NCI-H146 treated with DMSO at 0.1 percent for 48 hours (cell line): ENCODE results near the gene FCRL3.

ENCODE experiments used
- DNase-seq: peaks from one replicate; lab custom pipeline; 2025; ENCODE audit not compliant: unreplicated experiment; lab: John Stamatoyannopoulos, UW

FCRL3 gene

DNA sequence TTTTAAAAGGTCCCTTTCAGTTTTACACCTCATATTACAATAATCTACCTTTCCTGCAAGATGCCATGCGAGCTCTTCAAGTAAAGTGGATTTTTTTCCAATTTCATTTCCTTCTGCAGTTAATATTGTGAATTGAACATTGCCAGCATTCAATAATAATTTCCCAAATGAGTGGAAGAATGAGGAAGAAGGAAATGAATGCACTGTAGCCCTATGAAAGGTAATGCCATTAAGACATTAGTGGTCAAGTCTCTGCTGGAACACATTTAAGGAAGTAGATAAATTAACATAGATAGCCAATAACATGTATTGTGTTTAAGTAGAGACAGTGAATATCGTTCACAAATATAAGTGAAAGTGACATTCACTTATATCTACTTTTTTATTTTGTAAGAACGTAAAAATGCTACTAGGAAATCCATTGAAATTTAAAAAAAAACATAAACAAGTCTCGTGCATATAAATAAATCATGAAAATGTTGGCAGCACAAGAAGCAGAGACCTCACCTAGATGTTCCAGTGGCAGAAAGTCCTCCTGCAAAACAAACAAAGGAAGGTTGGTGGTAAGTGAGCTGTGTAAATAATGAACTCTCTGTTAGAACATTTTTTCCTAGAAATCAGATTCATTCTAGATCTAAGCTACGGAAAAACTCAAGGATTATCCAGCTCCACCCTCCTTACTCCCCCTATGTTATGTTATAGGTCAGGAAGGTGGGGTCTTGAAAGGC lies 17.7 kb downstream of the FCRL3 start:
- no peak for DNase-seq

DNA sequence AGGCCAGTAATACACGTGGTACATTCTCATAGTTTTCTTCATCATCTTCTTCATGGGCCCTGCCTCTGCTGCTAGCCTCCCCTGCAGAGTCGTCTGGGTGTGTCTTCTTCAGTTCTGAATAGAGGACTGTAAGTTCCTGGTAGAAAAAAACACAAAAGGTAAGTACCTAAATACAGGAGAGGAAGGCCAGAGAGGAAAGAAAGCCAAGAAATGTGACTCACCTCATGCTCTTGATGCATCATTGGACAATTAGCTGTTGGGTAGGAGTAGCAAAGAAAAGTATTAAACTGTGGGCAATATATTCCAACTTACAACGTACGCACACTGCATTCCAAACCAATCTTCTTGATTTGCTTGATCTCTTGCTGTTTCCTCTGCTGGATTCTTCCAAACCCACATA lies 21.8 kb downstream of the FCRL3 start:
- DNase-seq = no peak

DNA sequence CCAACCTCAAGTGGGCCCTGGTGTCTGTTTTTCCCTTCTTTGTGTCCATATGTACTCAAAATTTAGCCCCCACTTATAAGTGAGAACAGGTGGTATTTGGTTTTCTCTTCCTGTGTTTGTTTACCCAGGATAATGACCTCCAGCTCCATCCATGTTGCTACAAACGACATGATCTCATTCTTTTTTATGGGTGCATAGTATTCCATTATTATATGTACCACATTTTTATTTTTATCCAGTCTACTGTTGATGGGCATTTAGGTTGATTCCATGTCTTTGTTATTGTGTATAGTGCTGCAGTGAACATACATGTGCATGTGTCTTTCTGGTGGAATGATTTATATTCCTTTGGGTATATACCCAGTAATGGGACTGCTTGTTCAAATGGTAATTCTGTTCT lies 27.6 kb downstream of the FCRL3 start:
- DNase-seq = no peak

DNA sequence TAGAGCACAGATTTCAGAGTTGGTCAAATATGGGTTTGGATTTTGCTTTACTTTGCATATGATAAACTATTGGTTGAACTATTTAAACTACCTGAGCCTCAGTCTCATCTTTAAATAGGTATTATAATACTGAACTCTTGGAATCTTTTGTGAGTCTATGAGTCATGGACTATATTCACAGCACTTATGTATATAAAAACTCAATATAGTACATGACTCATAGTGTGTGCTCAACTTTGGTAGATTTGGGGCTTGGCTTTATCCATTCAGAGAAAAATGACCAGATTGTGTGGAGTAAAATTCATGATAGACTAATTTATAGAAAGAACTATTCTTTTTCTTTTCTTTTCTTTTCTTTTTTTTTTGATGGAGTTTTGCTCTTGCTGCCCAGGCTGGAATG lies 28.7 kb downstream of the FCRL3 start:
- DNase-seq = no peak

DNA sequence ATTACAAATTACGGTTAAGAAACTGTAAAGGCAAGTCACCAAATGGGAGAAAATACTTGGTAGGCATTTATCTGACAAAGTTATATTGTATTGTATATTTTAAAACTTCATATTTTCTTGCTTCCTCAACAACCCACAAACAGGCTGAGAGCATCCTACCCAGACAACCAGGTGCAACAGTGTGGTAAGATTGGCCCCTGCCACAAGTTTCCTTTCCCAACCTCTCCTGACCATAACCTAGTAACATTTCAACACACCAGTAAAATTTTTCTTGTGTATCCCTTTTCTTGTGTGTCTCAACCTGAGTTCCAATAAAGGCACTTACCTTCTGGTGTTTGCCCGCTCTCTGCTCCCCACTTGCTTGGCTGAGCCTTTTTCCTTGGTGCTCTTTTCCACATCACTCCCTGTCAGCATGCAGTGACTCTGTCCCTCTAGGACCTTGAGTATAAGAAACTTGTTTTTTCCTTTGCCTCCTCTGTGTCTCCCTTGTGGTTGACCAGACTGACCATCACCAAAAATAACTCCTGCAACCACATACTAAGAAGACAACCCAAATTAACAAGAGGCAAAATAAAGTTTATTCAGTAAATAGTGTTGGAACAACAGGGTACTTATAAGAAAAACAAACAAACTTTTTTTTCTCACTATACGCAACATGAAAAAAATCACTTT lies 40.9 kb downstream of the FCRL3 start:
- DNase-seq = no peak

DNA sequence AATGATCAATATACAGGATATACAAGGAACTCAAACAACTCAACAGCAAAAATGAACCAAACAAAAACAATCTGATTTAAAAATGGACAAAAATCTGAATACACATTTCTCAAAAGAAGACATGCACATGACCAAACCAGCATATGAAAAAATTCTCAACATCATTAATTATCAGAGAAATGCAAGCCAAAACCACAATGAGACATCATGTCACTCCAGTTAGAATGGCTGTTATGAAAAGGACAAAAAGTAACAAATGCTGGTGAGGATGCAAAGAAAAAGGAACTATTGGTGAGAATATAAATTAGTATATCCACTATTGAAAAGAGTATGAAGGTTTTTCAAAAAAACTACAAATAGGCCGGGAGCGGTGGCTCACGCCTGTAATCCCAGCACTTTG lies 42.0 kb downstream of the FCRL3 start:
- DNase-seq = no peak

DNA sequence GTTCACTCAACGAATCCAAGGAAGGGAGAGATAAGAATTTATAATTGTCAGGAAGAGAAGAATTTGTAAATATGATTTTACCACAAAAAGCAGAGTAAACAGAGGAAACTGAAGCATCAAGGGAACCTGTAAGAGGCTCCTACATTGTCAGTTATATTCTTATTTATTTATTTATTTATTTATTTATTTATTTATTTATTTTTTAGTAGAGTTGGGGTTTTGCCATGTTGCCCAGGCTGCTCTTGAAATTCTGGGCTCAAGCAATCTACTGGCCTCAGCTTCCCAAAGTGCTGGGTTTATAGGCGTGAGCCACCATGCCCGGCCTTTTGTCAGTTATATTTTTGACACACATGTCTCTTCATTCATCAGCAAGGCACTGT lies 47.1 kb downstream of the FCRL3 start:
- DNase-seq = no peak

DNA sequence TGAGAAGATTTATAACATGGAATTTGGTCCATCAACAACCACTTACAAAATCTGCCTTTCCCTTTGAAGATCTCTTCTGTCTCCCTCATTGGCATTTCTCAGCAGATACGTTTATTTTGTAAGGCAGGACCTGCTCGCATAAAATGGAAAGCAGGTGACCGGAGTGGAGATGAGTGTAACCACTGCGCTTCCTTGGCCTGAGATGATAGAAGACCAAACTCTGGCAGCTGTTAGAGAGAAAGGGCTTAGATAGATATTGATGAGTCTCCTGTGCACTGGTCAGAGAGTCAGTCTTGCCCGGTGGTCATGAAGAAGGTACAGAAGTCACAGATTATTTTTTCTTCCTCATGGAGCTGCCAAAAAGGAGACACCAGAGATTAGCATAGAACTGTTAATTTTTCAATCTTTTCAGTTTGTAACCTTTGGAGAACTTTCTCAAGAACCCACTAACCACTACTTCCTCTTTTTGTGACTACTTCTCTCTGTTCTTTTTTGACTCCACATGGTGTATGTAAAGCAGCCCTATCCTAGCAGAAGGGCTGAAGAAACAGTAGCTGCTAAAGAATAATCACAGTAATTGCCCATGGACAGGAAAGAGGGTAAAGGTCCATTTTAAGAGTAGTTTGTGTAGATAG lies 47.6 kb downstream of the FCRL3 start:
- no peak for DNase-seq

DNA sequence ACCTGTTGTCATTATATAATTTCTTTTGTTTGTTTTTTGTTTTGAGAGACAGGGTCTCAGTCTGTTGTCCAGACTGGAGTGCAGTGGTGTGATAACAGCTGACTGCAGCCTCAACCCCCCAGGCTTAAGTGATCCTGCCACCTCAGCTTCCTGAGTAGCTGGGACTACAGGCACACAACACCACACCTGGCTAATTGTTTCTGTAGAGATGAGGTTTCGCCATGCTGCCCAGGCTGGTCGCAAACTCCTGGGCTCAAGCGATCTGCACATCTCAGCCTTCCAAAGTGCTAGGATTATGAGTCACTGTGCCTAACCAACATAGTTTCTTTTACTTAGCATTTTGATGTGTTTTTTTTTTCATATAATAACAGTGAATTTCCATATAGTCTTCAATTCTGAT lies 52.3 kb downstream of the FCRL3 start:
- DNase-seq = no peak

DNA sequence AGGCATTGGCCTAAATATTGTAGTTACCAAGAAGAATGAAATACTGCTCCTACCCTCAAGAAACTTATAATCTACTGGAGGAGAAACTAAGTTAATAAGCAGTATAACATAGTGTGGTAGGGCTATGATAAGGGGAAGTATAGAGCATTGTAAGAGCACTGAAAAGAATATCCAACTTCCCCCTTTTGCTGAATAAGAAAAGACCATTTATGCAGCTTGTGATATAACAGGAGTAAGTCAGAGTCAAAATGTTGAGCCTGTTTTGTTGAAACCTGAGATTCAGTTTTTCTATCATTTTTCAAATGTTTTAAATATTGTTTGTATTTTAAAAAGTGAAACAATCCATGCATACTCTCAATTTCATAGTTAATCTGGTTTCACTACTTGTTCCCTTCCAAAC lies 54.4 kb downstream of the FCRL3 start:
- no peak for DNase-seq

DNA sequence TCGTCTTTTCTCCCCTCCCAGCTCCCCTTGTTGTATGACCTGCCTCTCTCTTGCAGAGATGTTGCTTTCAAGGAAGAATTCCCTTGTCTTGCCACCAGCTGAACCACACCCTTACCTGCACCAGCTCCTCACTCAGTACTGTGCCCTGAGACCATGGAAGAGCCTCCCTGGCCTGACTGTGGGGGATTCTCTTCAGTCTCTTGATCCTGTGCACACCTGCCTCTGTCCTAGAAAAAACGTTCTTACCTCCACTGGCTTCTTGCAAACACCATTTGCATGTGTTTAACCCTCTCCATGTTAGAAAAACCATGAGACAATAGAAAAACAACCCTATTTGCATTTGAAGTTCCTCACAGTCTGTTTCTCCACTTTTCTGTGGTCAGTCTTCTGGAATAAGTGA lies 59.4 kb downstream of the FCRL3 start:
- no peak for DNase-seq

DNA sequence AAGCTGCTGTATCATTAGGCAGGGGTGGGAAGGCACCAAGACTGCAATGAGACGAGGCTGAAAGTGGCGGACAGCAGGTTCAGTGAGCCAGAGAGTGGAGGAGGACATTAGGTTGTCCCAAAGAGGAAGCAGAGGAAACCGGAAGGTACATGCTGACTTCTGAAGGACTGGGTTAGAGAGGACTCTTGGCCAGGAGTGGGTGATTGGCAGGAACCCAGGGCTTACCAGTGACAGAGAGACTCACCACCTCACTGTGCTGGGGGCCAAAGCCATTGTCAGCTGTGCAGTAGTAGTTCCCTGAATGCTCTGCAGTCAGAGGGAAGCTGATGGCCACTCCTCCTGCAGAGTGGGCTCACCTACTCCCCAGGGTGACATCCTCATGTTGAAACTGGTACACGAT lies 60.8 kb downstream of the FCRL3 start:
- no peak for DNase-seq

DNA sequence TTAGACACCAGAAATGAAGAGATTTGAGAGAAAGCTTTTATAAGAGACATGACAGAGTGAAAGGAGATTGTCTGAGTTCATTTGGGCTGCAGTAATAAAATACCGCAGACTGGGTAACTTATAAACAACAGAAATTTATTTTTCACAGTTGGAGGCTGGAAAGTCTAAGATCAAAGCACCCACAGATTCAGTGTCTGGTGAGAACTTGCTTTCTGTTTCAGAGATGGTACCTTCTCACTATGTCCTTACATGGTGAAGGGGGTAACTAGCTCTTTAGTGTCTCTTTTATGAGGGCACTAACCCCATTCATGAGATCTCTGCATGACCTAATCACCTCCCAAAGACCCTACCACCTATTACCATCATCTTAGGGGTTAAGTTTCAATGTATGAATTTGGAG lies 71.8 kb downstream of the FCRL3 start:
- DNase-seq = no peak
